Measurements from ENCODE around the gene ROR2.
"Not testable (repeated sequence)": the region's sequence is repeated elsewhere in the genome, so short reads cannot be mapped to it uniquely, and the experiment has no call there.

The ROR2 gene

DNA sequence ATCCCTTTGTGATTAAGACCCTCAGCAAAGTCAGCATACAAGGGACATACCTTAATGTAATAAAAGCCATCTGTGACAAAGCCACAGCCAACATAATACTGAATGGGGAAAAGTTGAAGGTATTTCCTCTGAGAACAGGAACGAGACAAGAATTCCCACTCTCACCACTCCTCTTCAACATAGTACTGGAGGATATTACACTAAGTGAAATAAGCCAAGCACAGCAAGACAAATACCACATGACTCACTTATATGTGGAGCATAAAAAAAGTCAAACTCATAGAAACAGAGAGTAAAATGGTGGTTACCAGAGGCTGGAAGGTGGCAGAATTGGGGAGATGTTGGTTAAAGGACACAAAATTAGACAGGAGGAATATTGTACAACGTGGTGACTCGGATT lies 408.3 kb downstream of the ROR2 start:
- no peak overlapping the region for H3K27ac Mint-ChIP-seq
- H3K36me3 Mint-ChIP-seq (ENCODE audit: low read depth), result no peaks in the 10 kb centered on the region
- H3K4me1 Mint-ChIP-seq (ENCODE audit: low read depth), result peaks cover 8% of the 10 kb centered on the region
- H3K27me3 Mint-ChIP-seq, result peaks cover 5% of the 10 kb centered on the region
- intact Hi-C loops (cut with micrococcal nuclease), result no loop called here
- no peaks in the 10 kb centered on the region for H3K9me3 Mint-ChIP-seq
- no peak overlapping the region for H3K4me3 Mint-ChIP-seq

GRCh38 chr9:91540506-91540905 lies 409.5 kb downstream of the ROR2 start:
- intact Hi-C loops (cut with micrococcal nuclease); H3K4me1 Mint-ChIP-seq (ENCODE audit: low read depth); H3K4me3 Mint-ChIP-seq; H3K27me3 Mint-ChIP-seq; H3K36me3 Mint-ChIP-seq (ENCODE audit: low read depth); H3K9me3 Mint-ChIP-seq; H3K27ac Mint-ChIP-seq: not testable (repeated sequence)

DNA sequence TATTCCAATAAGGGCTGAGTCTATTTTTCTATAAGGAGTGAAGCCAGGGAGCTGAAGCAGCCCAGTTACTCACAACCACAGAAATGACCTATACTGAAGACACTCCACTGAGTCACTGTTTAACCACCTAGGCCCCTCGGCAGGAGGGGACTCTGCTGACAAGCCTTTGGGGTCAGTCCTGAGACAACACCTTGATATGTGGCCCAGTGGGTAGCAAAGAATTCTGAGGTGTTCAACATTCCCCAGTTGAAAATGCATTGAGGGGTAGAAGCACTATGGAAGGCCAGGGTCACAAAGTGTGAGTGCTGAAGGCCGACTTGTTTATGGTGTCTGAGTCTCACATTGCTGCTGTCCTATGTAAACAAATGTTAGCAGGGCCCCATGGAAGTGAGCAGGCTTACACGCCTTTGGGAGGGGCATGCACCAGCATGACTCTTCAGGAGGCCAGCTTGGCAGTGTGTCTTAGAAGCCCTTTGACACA lies 413.8 kb downstream of the ROR2 start:
- H3K9me3 Mint-ChIP-seq, result no peaks in the 10 kb centered on the region
- intact Hi-C loops (cut with micrococcal nuclease), result no loop called here
- peaks cover 8% of the 10 kb centered on the region for H3K4me1 Mint-ChIP-seq (ENCODE audit: low read depth)
- H3K36me3 Mint-ChIP-seq (ENCODE audit: low read depth), result no peaks in the 10 kb centered on the region
- H3K27me3 Mint-ChIP-seq, result peaks cover 9% of the 10 kb centered on the region
- H3K4me3 Mint-ChIP-seq, result no peak overlapping the region
- H3K27ac Mint-ChIP-seq, result no peak overlapping the region

DNA sequence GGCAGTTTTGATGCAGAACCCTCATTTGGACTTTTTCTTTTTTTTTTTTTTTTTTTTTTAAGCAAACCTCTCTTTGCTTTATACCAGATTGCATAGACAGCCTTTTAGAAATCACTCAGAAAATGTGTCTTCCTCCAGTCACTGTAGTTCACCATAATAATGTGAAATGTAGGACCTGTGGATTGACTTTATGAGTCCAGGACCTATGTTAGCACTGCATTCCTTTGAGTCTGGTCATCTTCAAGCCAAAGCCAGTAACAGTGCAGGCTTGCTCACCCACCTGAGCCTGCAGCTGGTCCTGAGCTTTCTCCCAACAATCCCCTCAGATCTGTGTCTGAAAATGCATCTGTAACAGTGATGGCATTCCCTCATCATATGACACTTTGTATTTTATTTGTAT lies 415.7 kb downstream of the ROR2 start:
- H3K4me1 Mint-ChIP-seq (ENCODE audit: low read depth), result no peaks in the 10 kb centered on the region
- no peak overlapping the region for H3K27ac Mint-ChIP-seq
- intact Hi-C loops (cut with micrococcal nuclease), result no loop called here
- no peaks in the 10 kb centered on the region for H3K9me3 Mint-ChIP-seq
- H3K36me3 Mint-ChIP-seq (ENCODE audit: low read depth), result no peaks in the 10 kb centered on the region
- peaks cover 14% of the 10 kb centered on the region for H3K27me3 Mint-ChIP-seq
- no peak overlapping the region for H3K4me3 Mint-ChIP-seq

- intact Hi-C loops (cut with micrococcal nuclease), result no loop called here
- H3K9me3 Mint-ChIP-seq, result no peaks in the 10 kb centered on the region
- no peaks in the 10 kb centered on the region for H3K36me3 Mint-ChIP-seq (ENCODE audit: low read depth)
- peaks cover 16% of the 10 kb centered on the region for H3K27me3 Mint-ChIP-seq
- H3K27ac Mint-ChIP-seq, result no peak overlapping the region
- no peak overlapping the region for H3K4me3 Mint-ChIP-seq
- no peaks in the 10 kb centered on the region for H3K4me1 Mint-ChIP-seq (ENCODE audit: low read depth)
Observed at GRCh38 chr9:91533382-91533781, 416.6 kb downstream of the ROR2 start.

DNA sequence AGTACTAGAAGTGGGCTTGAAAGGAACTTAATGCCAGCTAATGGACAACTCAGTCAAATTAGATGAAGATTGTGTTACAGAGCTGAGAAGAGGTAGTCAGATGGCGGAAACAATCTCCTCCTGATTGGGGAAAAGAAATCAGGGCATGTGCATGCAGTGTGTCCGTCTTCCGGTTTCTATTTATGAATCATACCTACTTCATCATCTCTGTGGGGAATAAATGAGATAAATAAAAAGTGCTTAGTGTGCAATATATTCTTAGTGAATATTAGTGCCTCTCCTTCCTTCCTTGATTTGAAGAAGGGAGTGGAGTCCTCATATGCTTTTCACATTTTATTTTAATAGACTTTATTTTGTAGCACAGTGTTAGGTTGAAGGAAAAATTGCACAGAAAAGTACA lies 417.7 kb downstream of the ROR2 start:
- H3K36me3 Mint-ChIP-seq (ENCODE audit: low read depth), result no peaks in the 10 kb centered on the region
- H3K27me3 Mint-ChIP-seq, result peaks cover 14% of the 10 kb centered on the region
- H3K27ac Mint-ChIP-seq, result no peak overlapping the region
- intact Hi-C loops (cut with micrococcal nuclease), result no loop called here
- no peaks in the 10 kb centered on the region for H3K4me1 Mint-ChIP-seq (ENCODE audit: low read depth)
- H3K9me3 Mint-ChIP-seq, result no peaks in the 10 kb centered on the region
- no peak overlapping the region for H3K4me3 Mint-ChIP-seq

DNA sequence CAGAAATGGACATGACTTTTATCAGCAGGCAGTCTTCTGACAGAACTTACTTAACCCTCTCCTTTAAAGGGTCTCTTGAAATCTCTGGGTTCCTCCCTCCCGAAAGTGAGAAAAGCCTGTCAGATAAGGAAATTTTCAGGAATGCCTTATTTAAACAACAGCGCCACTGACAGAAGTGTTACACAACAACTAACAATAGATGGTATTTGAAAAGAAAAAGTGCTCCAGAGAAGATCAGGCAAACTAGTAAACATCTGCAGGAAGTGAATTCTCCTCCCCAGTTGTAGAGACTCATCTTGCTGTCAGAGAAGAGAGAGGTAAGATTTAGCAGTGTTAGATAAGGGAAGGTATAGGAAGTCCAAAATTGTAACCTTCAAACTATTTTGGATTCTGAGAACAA lies 419.2 kb downstream of the ROR2 start:
- Mint-ChIP-seq H3K36me3 (ENCODE audit: low read depth) (no peaks in the 10 kb centered on the region), H3K27me3 (peaks cover 15% of the 10 kb centered on the region), H3K4me1 (ENCODE audit: low read depth) (no peaks in the 10 kb centered on the region), H3K4me3 (no peak overlapping the region), H3K9me3 (no peaks in the 10 kb centered on the region), H3K27ac (no peak overlapping the region)
- intact Hi-C loops (cut with micrococcal nuclease), result no loop called here

- Mint-ChIP-seq H3K27me3 (peaks cover 16% of the 10 kb centered on the region), H3K27ac (no peak overlapping the region), H3K4me3 (no peak overlapping the region), H3K9me3 (peaks cover 9% of the 10 kb centered on the region), H3K36me3 (ENCODE audit: low read depth) (peaks cover 2% of the 10 kb centered on the region), H3K4me1 (ENCODE audit: low read depth) (peaks cover 5% of the 10 kb centered on the region)
- intact Hi-C loops (cut with micrococcal nuclease), result no loop called here
Observed at GRCh38 chr9:91522481-91522880, 427.5 kb downstream of the ROR2 start.

DNA sequence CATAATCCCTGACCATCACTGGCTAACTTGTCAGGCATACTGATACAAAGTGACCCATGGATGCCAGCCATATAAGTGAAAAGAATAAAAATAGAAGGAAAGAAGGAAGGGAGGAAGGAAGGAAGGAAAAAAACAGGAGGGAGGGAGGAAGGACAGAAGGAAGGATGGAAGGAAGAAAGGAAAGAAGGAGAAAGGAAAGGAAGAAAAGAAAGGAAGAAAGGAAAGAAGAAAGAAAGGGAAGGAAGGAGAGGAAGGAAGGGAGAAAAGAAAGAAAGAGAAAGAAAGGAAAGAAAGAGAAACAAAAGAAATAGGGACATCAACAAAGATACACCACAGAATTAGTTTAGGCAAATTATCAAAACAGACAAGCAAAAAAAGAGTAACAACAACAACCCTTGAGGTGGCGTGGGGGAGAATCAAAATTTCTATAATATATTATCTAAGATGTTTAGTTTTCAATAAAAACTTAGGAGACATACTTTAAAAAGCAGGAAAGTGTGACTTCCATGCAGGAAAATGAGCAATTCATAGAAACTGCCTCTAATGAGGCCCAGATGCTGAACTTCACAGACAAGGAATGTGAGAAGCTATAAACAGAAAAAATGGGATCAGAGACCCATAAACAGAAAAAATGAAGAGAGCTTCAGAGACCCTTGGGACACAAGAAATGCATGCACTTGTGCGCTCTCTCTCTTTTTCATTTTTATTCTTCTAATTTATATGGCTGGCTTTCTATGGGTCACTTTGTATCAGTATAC lies 430.3 kb downstream of the ROR2 start:
- Mint-ChIP-seq H3K27me3 (peaks cover 11% of the 10 kb centered on the region), H3K9me3 (peaks cover 14% of the 10 kb centered on the region), H3K4me3 (no peak overlapping the region), H3K4me1 (ENCODE audit: low read depth) (peaks cover 19% of the 10 kb centered on the region), H3K27ac (no peak overlapping the region), H3K36me3 (ENCODE audit: low read depth) (peaks cover 7% of the 10 kb centered on the region)
- intact Hi-C loops (cut with micrococcal nuclease), result no loop called here

DNA sequence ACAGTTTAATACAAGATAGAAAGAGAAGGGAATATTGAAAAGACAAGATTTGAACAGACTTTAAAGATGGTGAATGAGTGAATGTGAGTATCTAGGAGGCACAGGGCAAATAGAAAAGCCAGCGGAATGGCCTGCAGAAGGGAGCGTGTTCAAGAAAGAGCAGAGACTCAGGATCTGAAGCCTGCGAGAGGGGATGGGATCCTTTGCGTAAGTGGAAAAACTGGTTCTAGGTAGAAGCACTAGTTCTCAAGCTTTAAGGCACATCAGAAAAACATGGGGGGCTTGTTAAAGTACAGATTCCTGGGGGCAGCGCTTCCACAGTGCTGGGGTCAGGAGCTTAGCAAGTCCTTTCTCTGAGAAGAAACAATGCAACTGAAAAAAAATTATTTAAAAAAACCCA lies 431.6 kb downstream of the ROR2 start:
- intact Hi-C loops (cut with micrococcal nuclease), result no loop called here
- H3K27me3 Mint-ChIP-seq, result peaks cover 10% of the 10 kb centered on the region
- H3K27ac Mint-ChIP-seq, result no peak overlapping the region
- H3K4me1 Mint-ChIP-seq (ENCODE audit: low read depth), result peaks cover 27% of the 10 kb centered on the region
- no peak overlapping the region for H3K4me3 Mint-ChIP-seq
- H3K9me3 Mint-ChIP-seq, result peaks cover 14% of the 10 kb centered on the region
- peaks cover 7% of the 10 kb centered on the region for H3K36me3 Mint-ChIP-seq (ENCODE audit: low read depth)

DNA sequence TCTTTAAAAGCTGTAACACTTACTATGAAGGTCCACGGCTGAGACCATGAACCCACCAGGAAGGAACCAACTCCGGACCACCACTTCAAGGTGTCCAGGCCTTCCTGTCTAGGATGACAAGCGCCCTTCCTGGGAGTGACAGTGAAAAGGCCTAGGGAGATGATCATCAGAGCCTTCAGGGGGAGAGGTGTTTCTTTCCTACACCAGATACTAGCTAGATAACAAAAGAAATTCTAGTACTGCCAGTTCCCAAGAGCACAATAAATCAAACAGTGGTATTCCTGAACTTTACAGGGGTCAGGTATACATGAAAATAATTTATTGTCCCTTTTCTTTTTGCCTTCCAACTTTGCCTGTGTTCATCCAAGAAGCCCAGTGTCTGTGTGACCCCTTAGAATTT lies 432.2 kb downstream of the ROR2 start:
- Mint-ChIP-seq H3K27ac (peak overlapping the region; percentile 84), H3K27me3 (peaks cover 8% of the 10 kb centered on the region), H3K4me3 (no peak overlapping the region), H3K9me3 (peaks cover 14% of the 10 kb centered on the region), H3K4me1 (ENCODE audit: low read depth) (peaks cover 29% of the 10 kb centered on the region), H3K36me3 (ENCODE audit: low read depth) (peaks cover 7% of the 10 kb centered on the region)
- intact Hi-C loops (cut with micrococcal nuclease), result no loop called here

DNA sequence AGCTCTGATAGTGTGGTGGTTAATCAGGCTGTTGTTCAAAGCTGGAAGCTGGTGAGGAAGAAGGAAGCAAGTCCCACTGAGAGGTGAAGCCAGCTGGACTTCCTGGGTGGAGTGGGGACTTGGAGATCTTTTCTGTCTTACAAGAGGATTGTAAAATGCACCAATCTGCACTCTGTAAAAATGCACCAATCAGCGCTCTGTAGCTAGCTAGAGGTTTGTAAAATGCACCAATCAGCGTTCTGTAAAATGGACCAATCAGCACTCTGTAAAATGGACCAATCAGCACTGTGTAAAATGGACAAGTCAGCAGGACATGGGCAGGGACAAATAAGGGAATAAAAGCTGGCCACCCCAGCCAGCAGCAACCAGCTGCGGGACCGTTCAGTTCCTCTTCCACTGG lies 432.7 kb downstream of the ROR2 start:
- intact Hi-C loops (cut with micrococcal nuclease); H3K27me3 Mint-ChIP-seq: not testable (repeated sequence)
- peak overlapping the region; percentile 84 for H3K27ac Mint-ChIP-seq

GRCh38 chr9:91516777-91517176 lies 433.3 kb downstream of the ROR2 start:
- peak overlapping the region; percentile 84 for H3K27ac Mint-ChIP-seq
- peaks cover 29% of the 10 kb centered on the region for H3K4me1 Mint-ChIP-seq (ENCODE audit: low read depth)
- intact Hi-C loops (cut with micrococcal nuclease), result no loop called here
- H3K36me3 Mint-ChIP-seq (ENCODE audit: low read depth), result peaks cover 7% of the 10 kb centered on the region
- H3K4me3 Mint-ChIP-seq, result no peak overlapping the region
- peaks cover 4% of the 10 kb centered on the region for H3K27me3 Mint-ChIP-seq
- peaks cover 24% of the 10 kb centered on the region for H3K9me3 Mint-ChIP-seq

More for the DNA sequence above, 432.7 kb downstream of the ROR2 start:
- Mint-ChIP-seq H3K4me1 (ENCODE audit: low read depth) (peaks cover 29% of the 10 kb centered on the region), H3K9me3 (peaks cover 18% of the 10 kb centered on the region)
- not testable (repeated sequence) for H3K36me3 Mint-ChIP-seq (ENCODE audit: low read depth); H3K4me3 Mint-ChIP-seq

DNA sequence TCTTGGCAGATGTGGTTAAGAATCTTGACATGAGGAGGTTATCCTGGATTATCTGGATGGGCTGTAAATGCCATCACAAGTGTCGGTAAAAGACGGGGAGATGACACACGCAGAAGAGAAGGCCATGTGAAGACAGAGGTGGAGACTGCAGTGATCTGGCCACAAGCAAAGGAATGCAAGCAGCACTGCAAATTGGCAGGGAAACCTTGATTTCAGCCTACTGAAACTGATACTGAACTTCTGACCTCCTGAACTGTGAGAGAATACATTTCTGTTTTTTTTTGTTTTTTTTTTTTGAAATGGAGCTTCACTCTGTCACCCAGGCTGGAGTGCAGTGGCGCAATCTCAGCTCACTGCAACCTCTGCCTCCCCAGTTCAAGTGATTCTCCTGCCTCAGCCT lies 433.9 kb downstream of the ROR2 start:
- Mint-ChIP-seq H3K4me3 (no peak overlapping the region), H3K27ac (peak overlapping the region; percentile 84), H3K36me3 (ENCODE audit: low read depth) (peaks cover 7% of the 10 kb centered on the region), H3K27me3 (peaks cover 4% of the 10 kb centered on the region), H3K9me3 (peaks cover 31% of the 10 kb centered on the region), H3K4me1 (ENCODE audit: low read depth) (peaks cover 29% of the 10 kb centered on the region)
- intact Hi-C loops (cut with micrococcal nuclease), result no loop called here

Data from dendritic cell treated with granulocyte-macrophage colony-stimulating factor and Interleukin-4, amounts not matched to agents 40 ng/mL and 50 ng/mL, for 4 days (primary cell).